HG02588 (cell line): Measurements from ENCODE around the gene GPR176.
"Not testable (repeated sequence)": the region's sequence is repeated elsewhere in the genome, so short reads cannot be mapped to it uniquely, and the experiment has no call there.

Experiments used
- ATAC-seq: cut with Tn5 transposase; IDR thresholded peaks from one replicate; pipeline ENCODE4 v1.9.1; 2021; ENCODE audit warnings: mild to moderate bottlenecking, moderate library complexity; ENCODE audit not compliant: unreplicated experiment

GPR176 gene

GRCh38 chr15:39814489-39814888, 105.6 kb downstream of the GPR176 start:
- no peak for ATAC-seq

DNA sequence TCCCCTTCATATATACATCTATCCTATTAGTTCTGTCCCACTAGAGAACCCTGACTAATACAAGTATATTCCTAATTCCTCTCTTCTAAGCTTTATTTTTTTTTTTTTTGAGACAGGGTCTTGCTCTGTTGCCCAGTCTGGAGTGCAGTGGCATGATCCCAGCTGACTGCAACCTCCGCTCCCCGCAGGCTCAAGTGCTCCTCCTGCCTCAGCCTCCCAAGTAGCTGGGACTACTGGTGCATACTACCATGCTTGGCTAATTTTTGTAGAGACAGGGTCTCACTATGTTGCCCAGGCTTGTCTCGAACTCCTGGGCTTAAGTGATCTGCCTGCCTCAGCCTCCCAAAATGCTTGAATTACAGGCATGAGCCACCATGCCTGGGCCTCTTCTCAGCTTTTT, 107.4 kb downstream of the GPR176 start:
- not testable (repeated sequence) for ATAC-seq

DNA sequence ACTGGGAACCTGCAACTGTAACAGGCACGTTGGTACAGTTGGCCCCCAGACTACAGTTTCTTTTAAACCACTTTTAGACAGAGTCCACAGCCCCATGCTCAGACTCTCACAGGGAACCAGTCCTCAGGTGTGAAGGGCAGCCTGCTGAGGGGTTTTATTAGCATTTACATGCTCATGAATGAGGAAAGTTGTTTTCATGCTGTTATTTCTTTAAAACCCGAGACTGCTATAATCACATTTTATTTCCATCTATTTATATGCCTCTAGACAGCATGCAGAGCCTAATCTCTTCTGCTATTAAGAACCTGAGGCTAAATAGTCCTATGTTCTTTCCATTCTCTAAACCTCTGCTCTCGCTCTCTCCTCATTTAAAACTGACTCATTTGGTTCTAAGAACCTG, 111.2 kb downstream of the GPR176 start:
- ATAC-seq: no peak

DNA sequence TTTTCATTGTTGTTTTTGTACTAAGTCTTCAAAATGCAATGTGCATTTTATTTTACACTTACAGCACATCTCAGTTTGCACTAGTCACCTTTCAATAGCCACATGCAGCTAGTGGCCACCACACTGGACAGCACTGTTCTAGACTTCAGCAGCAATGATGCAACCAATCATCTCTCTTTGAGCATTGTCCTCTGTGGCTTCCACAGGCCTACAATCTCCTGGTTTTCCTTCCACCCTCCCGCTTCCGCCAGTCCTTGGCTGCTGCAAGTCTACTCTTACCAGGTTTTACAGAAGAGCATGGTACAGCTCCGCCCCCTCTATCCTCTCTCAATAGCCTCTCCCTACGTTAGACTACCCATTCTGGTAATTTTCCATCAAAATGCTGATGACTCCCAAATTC, 112.3 kb downstream of the GPR176 start:
- no peak for ATAC-seq

GRCh38 chr15:39804026-39804425, 116.0 kb downstream of the GPR176 start:
- ATAC-seq: no peak

- no peak for ATAC-seq
Measured at GRCh38 chr15:39803016-39803415, 117.0 kb downstream of the GPR176 start.

- ATAC-seq: peak; percentile 54
Measured at GRCh38 chr15:39801641-39802309, 118.3 kb downstream of the GPR176 start.

DNA sequence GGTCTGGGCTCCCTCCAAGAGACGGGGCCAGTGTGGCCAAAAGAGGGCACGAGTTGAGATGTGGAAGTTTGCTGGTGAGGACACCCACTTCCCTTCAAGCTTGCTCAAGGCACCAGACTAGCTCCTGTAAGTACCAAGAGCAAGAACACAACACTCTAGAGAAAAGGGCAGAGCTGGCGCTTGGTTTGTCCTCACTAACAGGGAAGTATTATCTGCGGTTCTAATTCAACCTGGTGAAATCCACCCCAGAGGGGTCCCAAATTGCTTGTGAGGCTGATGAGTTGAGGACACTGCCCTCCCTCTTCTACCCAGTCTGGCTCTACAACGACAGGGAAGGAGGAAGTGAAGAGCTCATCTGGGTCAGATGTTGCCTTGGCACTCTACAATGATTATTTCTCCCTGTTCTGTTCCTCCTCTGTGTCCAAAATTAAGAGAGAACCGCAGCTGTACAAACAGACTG, 120.5 kb downstream of the GPR176 start:
- no peak for ATAC-seq

- no peak for ATAC-seq
Measured at GRCh38 chr15:39798382-39798781, 121.7 kb downstream of the GPR176 start.

DNA sequence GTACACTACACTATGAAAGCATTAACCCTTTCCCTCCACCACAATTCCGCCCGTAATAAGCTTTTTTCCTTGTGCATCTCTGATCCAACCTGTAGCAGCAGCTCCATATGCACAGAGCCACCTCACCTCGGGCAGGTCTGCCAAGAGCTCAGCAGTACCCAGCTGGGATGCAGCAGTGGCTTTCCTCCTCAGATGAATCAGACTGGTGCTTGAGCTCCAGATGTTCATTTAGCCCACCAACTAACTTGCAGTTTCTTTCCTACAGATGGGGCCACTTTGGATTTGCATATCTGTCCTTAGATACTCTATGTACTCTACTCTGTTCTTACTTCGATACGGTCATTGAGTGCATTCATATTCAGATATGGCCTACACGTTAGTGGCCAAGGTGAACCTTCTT, 122.7 kb downstream of the GPR176 start:
- no peak for ATAC-seq

- ATAC-seq: no peak
Measured at GRCh38 chr15:39796601-39797000, 123.5 kb downstream of the GPR176 start.

- no peak for ATAC-seq
Measured at GRCh38 chr15:39795486-39795885, 124.6 kb downstream of the GPR176 start.

GRCh38 chr15:39794954-39795353, 125.1 kb downstream of the GPR176 start:
- no peak for ATAC-seq

- ATAC-seq: no peak
Measured at GRCh38 chr15:39793923-39794322, 126.1 kb downstream of the GPR176 start.

- no peak for ATAC-seq
Measured at GRCh38 chr15:39792844-39793335, 127.2 kb downstream of the GPR176 start.

DNA sequence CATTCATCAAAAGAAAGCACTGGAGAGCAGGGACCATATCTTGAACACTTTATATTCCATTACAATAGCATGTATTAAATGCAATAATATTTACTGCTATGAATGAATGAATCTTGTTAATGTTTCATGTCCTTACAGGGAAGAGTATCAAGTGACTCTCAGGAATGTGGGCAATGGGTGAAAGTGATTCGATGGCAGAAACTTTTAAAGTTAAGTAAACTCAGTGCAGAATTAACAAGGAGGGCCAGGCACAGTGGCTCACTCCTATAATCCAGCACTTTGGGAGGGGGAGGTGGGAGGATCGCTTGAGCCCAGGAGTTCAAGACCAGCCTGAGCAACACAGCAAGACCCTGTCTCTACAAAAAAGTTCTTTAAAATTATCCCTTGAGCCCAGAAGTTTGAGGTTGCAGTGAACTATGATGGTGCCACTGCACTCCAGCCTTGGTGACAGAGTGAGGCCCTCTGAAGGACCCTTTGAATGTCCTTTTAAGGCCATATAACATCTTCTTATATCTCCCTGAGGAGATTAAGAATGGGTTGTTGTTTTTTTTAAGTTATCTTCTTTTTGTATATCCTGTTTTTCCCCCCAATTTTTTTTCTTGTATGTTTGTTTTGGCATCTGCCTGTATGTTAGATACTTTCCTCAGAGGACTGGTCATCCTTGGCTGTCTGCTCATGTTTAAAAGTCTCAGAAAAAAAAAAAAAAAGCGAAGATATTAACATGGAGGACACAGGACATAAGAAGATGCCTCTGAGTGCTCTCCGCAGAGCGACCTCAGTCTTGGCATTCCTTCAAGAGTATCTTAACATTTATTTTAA, 127.8 kb downstream of the GPR176 start:
- no peak for ATAC-seq

GRCh38 chr15:39789736-39790135, 130.3 kb downstream of the GPR176 start:
- no peak for ATAC-seq

DNA sequence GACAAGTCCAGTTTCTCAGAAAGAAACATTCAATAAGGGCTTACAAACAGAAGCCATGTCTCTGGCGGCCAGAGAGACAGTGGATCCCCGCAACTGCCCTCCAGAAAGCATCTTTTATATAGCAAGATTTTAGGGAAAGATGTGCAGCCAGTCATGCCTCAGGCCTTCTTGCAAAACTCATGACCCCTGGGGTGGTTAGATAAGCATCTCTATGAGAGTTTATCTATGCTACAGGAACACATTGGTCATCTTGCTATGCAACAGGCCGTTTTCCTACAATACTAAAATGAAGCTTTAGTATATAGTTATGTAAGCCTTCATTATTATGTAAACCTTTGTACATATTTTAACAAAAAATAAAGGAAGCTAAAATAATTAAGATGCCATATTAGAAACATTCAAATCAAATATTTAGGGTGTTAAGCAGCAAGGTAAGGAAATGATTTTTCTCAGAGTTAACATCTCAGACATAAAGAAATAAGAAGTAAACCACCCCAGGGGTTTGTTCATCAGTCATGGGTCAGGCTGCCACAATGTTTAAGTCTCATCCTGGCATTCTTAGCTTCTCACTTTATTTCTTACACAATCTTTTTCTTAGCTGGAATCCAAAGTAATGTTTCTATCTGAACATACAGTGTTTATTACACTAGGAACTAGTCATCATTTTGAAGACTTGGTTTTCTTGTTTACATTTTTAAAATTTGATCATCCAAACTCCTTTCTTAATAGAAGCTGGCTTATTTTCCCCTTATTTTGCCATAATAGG, 131.1 kb downstream of the GPR176 start:
- ATAC-seq: no peak

DNA sequence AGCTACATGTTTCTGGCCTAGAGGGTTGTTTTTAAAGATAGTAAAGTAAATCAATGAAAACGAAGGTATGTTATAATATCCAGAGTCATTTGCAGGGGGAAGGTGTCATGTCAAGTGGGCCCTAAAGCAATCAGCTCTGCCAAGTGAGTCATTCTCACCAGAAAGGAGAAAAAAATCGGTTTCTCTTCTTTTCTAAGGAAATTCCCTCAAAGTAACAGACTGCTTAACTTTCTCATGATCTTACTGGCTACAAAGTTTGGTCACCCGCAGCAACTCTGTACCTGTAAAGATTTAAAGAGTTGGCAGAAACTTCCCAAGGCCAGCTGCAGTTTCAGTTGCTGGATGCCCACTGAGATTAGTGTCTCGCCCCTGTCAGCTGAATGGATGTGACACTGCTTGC, 132.0 kb downstream of the GPR176 start:
- ATAC-seq: no peak

DNA sequence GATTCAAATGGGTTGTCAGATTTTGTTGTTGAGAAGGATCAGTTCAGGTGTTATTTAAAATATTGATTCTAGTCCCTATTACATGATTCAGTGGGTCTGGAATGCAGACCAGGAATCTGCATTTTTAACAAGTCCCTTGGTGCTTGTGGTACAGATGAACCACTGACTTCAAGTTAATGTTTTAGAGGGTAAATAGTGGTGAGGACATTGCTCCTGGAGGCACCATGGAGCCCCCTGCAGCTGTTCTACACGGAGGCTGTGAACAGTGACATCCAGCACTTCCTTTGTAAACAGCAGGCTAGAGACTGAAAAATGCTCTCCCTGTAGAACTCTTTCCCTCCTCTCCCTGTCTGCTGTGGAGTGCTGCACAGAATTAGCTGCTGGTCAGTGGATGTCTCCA, 132.6 kb downstream of the GPR176 start:
- no peak for ATAC-seq

DNA sequence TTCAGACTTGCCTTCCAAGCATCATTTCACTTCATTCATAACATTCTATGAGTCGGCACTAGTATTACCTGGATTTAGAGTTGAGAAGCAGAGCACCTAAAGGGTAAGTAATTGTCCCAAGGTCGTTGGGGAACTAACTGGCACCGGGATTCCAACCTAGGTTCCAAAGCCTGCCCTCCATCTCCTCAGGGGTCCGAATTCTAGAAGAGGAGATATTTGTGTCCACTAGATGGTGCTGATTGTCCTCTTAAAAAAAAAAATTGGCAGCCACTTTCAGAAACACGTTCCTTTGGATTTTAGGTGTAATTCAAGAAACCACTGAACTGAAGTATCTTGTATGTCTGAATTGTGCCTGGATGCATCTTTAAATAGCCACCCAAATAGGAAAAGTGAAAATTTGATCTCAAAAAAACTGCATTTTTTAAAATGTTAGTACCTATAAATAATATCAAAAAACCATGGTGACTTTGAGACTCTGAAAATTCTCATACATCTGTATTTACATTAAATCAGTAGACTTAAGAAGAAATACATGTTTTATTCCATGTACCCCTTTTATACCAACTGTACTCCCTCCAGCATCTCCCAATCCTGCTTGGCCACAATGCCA, 133.5 kb downstream of the GPR176 start:
- no peak for ATAC-seq
